ENCODE measurements around the gene GTF2I. TPM values are rescaled to one million over a fixed set of nuclear protein-coding genes. Genes with fewer than 3 reads are reported as not detected.
A peak's percentile ranks its signal among the peaks of the same experiment; 100 is the strongest.
"Not testable (repeated sequence)": the region's sequence is repeated elsewhere in the genome, so short reads cannot be mapped to it uniquely, and the experiment has no call there.

GTF2I gene
- total RNA-seq, 2 donors from 2014 or later: 123 to 148 TPM

- H3K9me3 ChIP-seq; H3K27ac ChIP-seq; intact Hi-C loops (cut with DNase I); H3K36me3 ChIP-seq; H3K4me3 ChIP-seq; H3K9ac ChIP-seq (ENCODE audit: low read depth in 2 of 2, low read length in 2 of 2); H3K4me1 ChIP-seq; H3K27me3 ChIP-seq: not testable (repeated sequence)
- peak; percentile 98 for DNase-seq
These were observed 131.0 kb downstream of the GTF2I start for GRCh38 chr7:74788369-74789150.

DNA sequence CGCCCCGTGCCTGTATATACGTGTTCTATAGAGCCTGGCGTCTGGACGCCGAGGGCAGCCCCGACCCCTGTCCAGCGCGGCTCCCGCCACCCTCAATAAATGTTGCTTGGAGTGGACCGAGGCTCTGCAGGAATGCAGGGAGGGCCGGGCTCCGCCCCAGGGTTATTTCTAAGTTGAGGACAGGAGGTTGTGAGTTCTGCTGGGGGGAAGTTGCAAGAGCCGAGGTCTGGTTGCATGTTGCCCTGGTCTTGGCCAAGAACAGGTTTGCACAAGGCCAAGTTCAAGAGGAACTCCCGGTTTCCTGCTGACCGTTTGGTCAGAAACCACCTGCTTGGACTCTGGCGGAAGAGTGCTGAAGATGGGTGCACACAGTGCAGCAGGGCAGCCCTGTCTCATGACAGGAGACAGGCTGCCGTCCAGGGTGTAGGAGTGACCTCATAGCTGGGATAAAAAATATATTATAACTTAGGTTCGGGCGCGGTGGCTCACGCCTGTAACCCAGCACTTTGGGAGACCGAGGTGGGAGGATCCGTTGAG, 131.8 kb downstream of the GTF2I start:
- H3K27ac ChIP-seq; H3K36me3 ChIP-seq; DNase-seq; H3K27me3 ChIP-seq; intact Hi-C loops (cut with DNase I); H3K9me3 ChIP-seq; H3K4me3 ChIP-seq; H3K4me1 ChIP-seq; H3K9ac ChIP-seq (ENCODE audit: low read depth in 2 of 2, low read length in 2 of 2): not testable (repeated sequence)

DNA sequence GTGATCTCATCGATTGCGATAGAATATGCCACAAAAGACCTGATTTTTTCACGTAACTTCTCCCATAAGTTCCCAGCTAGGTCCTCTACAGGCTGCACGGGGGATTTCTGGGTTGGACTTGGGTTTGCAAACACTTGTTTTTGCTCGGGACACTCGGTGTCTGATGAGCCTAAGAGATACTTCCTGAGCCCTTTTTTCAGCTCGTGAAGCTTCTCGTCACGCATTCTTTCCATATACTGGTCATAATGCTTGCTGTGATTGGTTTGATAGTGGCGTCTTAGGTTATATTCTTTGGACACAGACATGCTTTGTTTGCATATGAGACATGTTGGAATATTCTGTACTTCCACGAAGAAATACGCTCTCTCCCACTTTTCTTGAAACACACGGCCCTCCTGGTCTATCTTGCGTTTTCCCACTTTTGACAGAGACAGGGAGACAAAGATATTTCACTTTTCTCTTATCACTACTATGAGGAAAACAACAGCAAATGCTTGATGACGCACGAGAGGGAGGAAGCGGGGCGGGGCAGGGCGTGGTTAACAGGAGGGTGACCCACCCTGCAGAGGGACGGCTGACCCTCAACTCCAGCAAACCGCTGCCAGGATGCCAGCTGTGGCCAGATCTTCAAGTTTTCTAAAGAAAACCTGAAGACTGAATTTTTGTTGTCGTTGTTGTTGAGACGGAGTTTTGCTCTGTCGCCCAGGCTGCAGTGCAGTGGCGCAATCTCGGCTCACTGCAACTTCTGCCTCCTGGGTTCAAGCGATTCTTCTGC, 140.5 kb downstream of the GTF2I start:
- H3K27ac ChIP-seq; intact Hi-C loops (cut with DNase I); H3K9me3 ChIP-seq; DNase-seq; H3K36me3 ChIP-seq; H3K4me1 ChIP-seq; H3K9ac ChIP-seq (ENCODE audit: low read depth in 2 of 2, low read length in 2 of 2); H3K4me3 ChIP-seq; H3K27me3 ChIP-seq: not testable (repeated sequence)

DNA sequence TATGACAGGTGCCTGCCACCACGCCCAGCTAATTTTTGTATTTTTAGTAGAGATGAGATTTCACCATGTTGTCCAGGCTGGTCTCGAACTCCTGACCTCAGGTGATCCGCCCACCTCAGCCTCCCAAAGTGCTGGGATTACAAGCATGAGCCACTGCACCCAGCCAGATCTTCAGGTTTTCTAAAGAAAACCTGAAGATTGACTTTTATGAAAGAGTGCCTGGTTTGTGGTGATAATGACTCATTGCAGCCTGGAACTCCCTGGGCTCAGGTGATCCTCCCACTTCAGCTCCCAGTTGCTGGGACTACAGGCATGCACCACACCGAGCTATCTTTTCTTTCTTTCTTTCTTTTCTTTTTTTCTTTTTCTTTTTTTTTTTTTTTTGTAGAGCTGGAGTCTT, 141.1 kb downstream of the GTF2I start:
- H3K9me3 ChIP-seq; H3K27me3 ChIP-seq; H3K36me3 ChIP-seq; H3K27ac ChIP-seq; H3K4me1 ChIP-seq; H3K4me3 ChIP-seq; intact Hi-C loops (cut with DNase I); DNase-seq; H3K9ac ChIP-seq (ENCODE audit: low read depth in 2 of 2, low read length in 2 of 2): not testable (repeated sequence)

Other genes starting within 250 kb of the GTF2I start
- 10 to 100 TPM; 18.3 to 29.5 TPM for gene GTF2IRD1, start 203.8 kb upstream of the GTF2I start, total RNA-seq
- gene NCF1, start 116.3 kb downstream of the GTF2I start, total RNA-seq: 1 to 10 TPM; 2.0 to 2.7 TPM
- 10 to 100 TPM in 1 of 2 donors, 1 to 10 TPM in 1; 6.4 to 19.6 TPM for gene GTF2IRD2, start 193.9 kb downstream of the GTF2I start, total RNA-seq

Data from colonic mucosa (tissue), 4 donors.